Urinary bladder (tissue), 4 donors: ENCODE measurements around the gene AHNAK2. TPM values are rescaled to one million over a fixed set of nuclear protein-coding genes. Genes with fewer than 3 reads are reported as not detected.

ENCODE experiments used
- DNase-seq: peaks from one replicate; pipeline ENCODE4 v3.0.0-alpha.2; 2015; ENCODE audit errors: extremely low spot score
- H3K27ac ChIP-seq: one replicate; pipeline ENCODE4 v1.5.1; 2013; ENCODE audit warnings: low read depth, mild to moderate bottlenecking, moderate library complexity
- H3K36me3 ChIP-seq: one replicate; pipeline ENCODE4 v1.6.1; 2013; ENCODE audit warnings: mild to moderate bottlenecking, moderate library complexity; ENCODE audit not compliant: insufficient read depth
- H3K4me1 ChIP-seq: one replicate; pipeline ENCODE4 v1.6.1; 2013; ENCODE audit warnings: mild to moderate bottlenecking, moderate library complexity; ENCODE audit not compliant: insufficient read depth
- H3K4me3 ChIP-seq: one replicate; pipeline ENCODE4 v1.5.1; 2013; ENCODE audit warnings: low read depth, low read length
- WGBS: extraction: QIAGEN DNeasy Blood & Tissue Kit; methylation state at CpG from one replicate; pipeline ENCODE4 v1.1.7; 2013; 5-methylcytosine and 5-hydroxymethylcytosine counted together
- polyA plus RNA-seq: library from polyadenylated mRNA; stranded (reverse); fragments of 200-250 nt; gene quantifications from one replicate; pipeline ENCODE4 v1.2.3, GENCODE V29; 2013
- total RNA-seq: library from RNA; depleted of rRNA; stranded (reverse); fragments of >200 nt; gene quantifications from one replicate; pipeline ENCODE4 v1.2.3, GENCODE V29; 2014
- donor health status: healthy with polysubstance abuse.
- donor health status: healthy.

Gene AHNAK2
- total and polyA plus RNA-seq, 2 donors, result 14.5 to 43.2 TPM

- no peak for DNase-seq
- H3K36me3 ChIP-seq, result no peaks in the 10 kb centered on the region
- no peak overlapping the region for H3K27ac ChIP-seq
- H3K4me3 ChIP-seq, result peak overlapping the region; percentile 80
- peaks cover 2% of the 10 kb centered on the region for H3K4me1 ChIP-seq
- 65% methylated on average over 19 of the region's 19 CpGs for WGBS
These were observed 8.5 kb upstream of the AHNAK2 start for GRCh38 chr14:104986487-104987164.

- no peak within 1 kb of the TSS for H3K27ac ChIP-seq
- no peaks in the 10 kb centered on the region for H3K36me3 ChIP-seq
- H3K4me3 ChIP-seq, result peak within 1 kb of the TSS; percentile 80
- 2% methylated on average over 77 of the region's 77 CpGs for WGBS
- DNase-seq, result no peak
- peaks cover 2% of the 10 kb centered on the region for H3K4me1 ChIP-seq
These were observed 7.7 kb upstream of the AHNAK2 start, which contains the start of gene CLBA1 for GRCh38 chr14:104985675-104986486. Gene CLBA1, plus strand, starts transcription at chr14:104985788. Its CDS starts 644 bp downstream, at chr14:104986432.

- no peak for DNase-seq
- H3K36me3 ChIP-seq, result no peaks in the 10 kb centered on the region
- WGBS, result 88% methylated on average over 15 of the region's 15 CpGs
- H3K27ac ChIP-seq, result no peak overlapping the region
- H3K4me1 ChIP-seq, result peaks cover 2% of the 10 kb centered on the region
- no peak overlapping the region for H3K4me3 ChIP-seq
These were observed 6.1 kb upstream of the AHNAK2 start for GRCh38 chr14:104984056-104984894.

- 77% methylated on average over 12 of the region's 12 CpGs for whole genome bisulfite sequencing
- no peak overlapping the region for H3K27ac ChIP-seq
- H3K36me3 ChIP-seq, result no peaks in the 10 kb centered on the region
- H3K4me1 ChIP-seq, result peaks cover 2% of the 10 kb centered on the region
- no peak for DNase-seq
- no peak overlapping the region for H3K4me3 ChIP-seq
These were observed 5.1 kb upstream of the AHNAK2 start for GRCh38 chr14:104983231-104983721.

- DNase-seq, result no peak
- peaks cover 2% of the 10 kb centered on the region for H3K4me1 ChIP-seq
- 83% methylated on average over 10 of the region's 10 CpGs for whole genome bisulfite sequencing
- H3K36me3 ChIP-seq, result no peaks in the 10 kb centered on the region
- H3K4me3 ChIP-seq, result no peak overlapping the region
- H3K27ac ChIP-seq, result no peak overlapping the region
These were observed 4.5 kb upstream of the AHNAK2 start for GRCh38 chr14:104982548-104983230.

GRCh38 chr14:104981699-104982541 lies 3.7 kb upstream of the AHNAK2 start:
- H3K4me1 ChIP-seq, result peaks cover 2% of the 10 kb centered on the region
- H3K4me3 ChIP-seq, result no peak overlapping the region
- 83% methylated on average over 17 of the region's 17 CpGs for WGBS
- H3K36me3 ChIP-seq, result no peaks in the 10 kb centered on the region
- DNase-seq, result no peak
- H3K27ac ChIP-seq, result no peak overlapping the region

- Histone ChIP-seq H3K36me3 (no peaks in the 10 kb centered on the region), H3K4me3 (no peak overlapping the region), H3K4me1 (peaks cover 2% of the 10 kb centered on the region), H3K27ac (no peak overlapping the region)
- DNase-seq, result no peak
- 89% methylated on average over 22 of the region's 22 CpGs for WGBS
These were observed 2.7 kb upstream of the AHNAK2 start for GRCh38 chr14:104980611-104981531.

- DNase-seq, result no peak
- 72% methylated on average over 19 of the region's 19 CpGs for whole genome bisulfite sequencing
- Histone ChIP-seq H3K4me3 (no peak overlapping the region), H3K4me1 (peaks cover 2% of the 10 kb centered on the region), H3K27ac (no peak overlapping the region), H3K36me3 (no peaks in the 10 kb centered on the region)
These were observed 1.8 kb upstream of the AHNAK2 start for GRCh38 chr14:104979758-104980610.

GRCh38 chr14:104978746-104979691 lies 845 bp upstream of the AHNAK2 start:
- Histone ChIP-seq H3K36me3 (no peaks in the 10 kb centered on the region), H3K4me3 (peak overlapping the region; percentile 40), H3K4me1 (no peaks in the 10 kb centered on the region), H3K27ac (no peak overlapping the region)
- 57% methylated on average over 32 of the region's 32 CpGs for WGBS
- no peak for DNase-seq

GRCh38 chr14:104977008-104977680 lies 1.0 kb downstream of the AHNAK2 start:
- no peaks in the 10 kb centered on the region for H3K36me3 ChIP-seq
- 66% methylated on average over 11 of the region's 11 CpGs for WGBS
- H3K27ac ChIP-seq, result no peak overlapping the region
- H3K4me1 ChIP-seq, result no peaks in the 10 kb centered on the region
- H3K4me3 ChIP-seq, result no peak overlapping the region
- DNase-seq, result no peak
